ENCODE data around the gene TUBB8B.
A peak's percentile ranks its signal among the peaks of the same experiment; 100 is the strongest.
"Not testable (repeated sequence)": the region's sequence is repeated elsewhere in the genome, so short reads cannot be mapped to it uniquely, and the experiment has no call there.

The TUBB8B gene

DNA sequence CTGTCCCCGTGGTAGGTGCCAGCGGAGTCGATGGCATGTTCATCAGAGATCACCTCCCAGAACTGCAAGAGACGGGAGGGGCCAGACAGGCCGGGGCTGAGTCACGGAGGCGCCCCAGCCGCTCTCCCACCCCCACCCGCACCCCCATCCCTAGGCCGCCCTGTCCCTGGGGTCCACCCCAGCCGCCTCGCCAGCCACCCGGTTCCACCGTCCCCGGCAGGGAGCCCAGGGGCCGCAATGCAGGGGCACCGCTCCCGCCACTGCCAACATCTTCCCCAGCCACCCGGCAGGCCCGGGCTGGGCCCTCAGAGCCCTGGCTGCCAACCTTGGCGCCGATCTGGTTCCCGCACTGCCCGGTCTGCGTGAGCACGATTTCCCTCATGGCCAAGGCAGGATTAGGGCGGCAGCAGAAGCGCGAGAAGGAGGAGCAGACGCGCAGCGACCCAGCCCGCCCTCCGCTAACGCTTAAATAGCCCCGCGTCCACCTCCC is at the start of gene TUBB8B:
Gene TUBB8B, minus strand, starts transcription at position 440 of the 490 bp plus-strand sequence. Its CDS starts 58 bp downstream, at position 382.
- DNase-seq: not testable (repeated sequence)

DNA sequence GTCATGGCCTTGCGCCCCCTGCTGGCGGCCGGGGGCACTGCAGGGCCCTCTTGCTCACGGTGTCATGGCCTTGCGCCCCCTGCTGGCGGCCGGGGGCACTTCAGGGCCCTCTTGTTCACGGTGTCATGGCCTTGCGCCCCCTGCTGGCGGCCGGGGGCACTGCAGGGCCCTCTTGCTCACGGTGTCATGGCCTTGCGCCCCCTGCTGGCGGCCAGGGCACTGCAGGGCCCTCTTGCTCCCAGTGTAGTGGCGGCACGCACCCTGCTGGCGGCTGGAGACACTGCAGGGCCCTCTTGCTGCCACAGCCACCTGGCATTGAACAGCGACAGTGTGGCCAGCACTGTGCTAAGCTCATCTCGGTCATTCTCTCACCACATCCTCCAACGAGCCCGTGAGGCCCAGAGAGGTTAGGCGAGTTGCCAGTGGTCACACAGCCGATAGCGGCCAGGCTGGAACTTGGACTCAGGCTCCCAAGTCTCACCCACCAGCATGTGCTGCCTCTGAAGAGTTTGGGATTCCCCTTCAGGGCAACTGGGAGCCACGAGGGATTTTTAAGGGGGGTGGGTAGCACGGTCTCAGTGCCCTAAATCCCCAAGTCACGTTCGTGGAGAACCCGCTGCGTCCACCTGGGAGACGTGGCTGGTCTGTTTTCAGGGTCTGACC is 48.0 kb upstream of the TUBB8B start:
- DNase-seq: not testable (repeated sequence)

DNA sequence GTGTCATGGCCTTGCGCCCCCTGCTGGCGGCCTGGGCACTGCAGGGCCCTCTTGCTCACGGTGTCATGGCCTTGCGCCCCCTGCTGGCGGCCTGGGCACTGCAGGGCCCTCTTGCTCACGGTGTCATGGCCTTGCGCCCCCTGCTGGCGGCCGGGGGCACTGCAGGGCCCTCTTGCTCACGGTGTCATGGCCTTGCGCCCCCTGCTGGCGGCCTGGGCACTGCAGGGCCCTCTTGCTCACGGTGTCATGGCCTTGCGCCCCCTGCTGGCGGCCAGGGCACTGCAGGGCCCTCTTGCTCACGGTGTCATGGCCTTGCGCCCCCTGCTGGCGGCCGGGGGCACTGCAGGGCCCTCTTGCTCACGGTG is 47.3 kb upstream of the TUBB8B start:
- not testable (repeated sequence) for DNase-seq

DNA sequence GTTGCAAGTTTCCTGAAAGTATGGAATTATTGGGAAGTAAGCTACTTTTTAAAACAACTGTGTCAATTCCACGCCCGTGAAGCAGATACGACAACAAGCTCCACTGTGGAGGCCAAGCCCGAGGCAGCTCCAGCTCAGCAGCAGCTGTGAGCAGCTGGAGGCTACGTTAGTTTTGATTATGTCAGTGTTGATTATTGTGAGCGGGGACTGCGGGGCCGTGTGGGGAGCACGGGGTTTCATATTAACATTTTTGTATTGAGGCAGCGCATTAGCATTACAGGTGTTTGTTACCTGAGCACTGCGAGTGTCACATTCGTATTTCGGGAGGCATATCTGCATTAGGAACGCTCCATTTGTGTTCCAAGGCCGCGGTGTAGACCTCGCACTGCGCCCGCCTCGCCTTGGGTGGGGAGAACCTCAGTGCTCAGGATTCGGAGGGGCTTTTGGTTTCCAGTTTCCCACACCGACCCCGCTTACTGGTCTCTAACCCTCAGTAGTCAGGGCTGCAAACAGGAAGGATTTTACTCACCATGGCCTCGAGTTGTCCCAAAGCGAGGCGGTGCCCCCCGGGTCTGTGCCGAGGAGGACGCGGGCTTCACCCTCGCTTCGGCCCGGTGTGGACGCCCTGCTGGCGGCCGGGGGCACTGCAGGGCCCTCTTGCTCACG is 46.8 kb upstream of the TUBB8B start:
- DNase-seq: not testable (repeated sequence)

DNA sequence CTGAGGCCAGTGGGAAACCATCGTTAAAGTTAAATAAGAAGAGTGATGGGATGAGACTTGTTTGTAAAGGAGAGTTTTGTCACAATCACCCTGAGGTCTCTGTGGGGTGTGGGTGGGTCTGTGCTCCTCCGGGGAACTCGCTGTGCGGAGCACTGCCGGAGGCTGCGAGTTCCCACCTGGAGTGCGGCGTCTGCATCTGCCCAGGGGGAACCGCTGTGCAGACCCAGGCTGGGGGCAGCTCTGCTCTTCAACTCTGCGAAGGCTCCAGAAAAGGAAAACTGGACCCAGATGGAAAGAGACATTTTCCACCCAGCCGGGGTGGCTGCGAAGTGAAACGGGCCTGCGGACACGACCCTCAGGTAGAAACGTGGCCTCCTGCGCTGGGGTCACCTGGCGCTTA is 46.2 kb upstream of the TUBB8B start:
- not testable (repeated sequence) for DNase-seq

DNA sequence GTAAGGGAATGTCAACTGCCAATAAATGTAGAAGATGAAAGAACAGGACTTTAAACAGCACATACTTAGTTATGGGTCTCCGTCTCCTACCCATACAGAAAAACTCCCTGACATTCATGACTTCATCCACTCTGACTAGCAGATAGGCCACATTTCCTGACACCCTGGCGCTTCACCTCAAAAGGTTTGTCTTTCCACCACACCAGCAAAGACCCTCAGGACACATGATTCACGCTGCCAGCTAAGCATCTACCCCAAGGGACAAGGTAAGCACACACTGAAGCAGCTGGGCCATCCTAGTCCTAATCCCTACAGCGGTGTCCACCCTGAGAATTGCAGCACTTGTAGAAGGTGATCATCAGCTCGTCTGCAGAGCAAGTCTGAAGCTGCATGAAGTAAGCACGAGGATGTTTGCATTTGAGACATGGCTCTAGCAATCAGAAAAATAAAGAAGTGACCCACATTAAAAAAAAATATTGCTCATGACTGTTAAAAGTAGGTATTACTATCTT is 44.5 kb upstream of the TUBB8B start:
- DNase-seq: not testable (repeated sequence)

DNA sequence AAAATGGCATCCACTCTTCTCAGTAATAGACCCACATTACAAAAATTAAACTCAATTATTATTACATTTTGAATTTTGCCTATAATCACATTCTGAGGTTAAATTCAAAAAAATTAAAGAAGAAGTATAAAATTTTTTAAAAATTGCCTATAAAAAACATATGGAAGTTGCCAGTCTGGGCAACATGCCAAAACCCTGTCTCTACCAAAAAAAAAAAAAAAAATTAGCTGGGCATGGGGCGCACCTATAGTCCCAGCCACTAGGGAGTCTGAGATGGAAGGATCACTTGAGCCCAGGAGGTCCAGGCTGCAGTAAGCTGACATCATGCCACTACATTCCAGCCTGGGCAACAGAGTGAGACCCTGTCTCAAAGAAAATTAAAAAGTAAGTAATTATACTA is 42.1 kb upstream of the TUBB8B start:
- DNase-seq: not testable (repeated sequence)

DNA sequence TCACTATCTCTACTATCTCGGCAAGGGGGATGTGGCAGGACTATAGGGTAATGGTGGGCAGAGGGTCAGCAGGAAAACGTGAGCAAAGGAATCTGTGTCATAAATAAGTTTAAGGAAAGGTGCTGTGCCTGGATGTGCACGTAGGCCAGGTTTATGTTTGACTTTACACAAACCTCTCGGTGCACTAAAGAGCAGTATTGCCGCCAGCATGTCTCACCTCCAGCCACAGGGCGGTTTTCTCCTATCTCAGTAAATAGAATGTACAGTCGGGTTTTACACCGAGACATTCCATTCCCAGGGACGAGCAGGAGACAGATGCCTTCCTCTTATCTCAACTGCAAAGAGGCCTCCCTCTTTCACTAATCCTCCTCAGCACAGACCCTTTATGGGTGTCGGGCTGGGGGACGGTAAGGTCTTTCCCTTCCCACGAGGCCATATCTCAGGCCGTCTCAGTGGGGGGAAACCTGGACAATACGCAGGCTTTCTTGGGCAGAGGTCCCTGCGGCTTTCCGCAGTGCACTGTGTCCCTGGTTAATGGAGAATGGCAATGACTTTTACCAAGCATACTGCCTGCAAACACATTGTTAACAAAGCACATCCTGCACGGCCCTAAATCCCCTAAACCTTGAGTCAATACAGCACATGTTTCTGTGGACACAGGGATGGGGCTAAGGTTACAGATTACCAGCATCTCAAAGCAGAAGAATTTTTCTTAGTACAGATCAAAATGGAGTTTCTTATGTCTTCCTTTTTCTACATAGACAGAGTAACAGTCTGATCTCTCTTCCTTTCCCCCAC is 41.2 kb upstream of the TUBB8B start:
- not testable (repeated sequence) for DNase-seq

DNA sequence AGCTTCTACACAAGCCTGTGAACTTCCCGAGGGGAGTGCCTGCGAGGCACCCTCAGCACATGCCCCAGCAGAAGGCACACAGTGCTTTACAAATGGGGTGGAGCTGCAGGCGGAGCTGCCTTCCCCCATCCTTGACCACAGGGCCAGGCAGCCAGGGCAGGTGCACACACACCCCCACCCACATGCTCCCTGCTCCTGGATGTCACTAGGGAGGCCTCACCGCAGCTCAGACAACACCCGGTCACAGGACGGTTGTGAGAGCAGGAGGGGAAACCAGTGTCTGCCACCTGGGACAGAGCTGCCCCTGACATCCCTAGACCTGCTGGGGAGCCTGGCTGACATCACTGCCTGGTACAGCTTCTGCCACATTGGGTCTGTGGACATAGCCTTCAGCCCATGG is 39.7 kb upstream of the TUBB8B start:
- DNase-seq: not testable (repeated sequence)

DNA sequence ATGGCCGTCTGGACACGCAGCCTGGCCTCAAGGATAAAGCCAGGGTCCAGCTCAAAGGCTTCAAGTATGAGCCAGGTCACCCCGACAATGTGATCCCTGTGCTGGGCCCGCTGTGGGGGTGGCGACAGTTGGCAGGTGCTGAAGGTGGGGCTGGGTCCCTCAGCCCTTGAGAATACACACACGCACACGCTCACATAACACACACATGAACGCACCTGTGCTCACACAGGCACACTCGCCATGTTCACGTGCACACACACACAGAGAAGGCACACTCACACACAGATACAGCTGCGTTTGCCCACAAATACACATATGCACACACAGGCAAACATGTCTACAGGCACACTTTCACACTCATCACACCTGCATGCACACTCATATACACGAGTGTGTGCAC is 35.4 kb upstream of the TUBB8B start:
- not testable (repeated sequence) for DNase-seq

DNA sequence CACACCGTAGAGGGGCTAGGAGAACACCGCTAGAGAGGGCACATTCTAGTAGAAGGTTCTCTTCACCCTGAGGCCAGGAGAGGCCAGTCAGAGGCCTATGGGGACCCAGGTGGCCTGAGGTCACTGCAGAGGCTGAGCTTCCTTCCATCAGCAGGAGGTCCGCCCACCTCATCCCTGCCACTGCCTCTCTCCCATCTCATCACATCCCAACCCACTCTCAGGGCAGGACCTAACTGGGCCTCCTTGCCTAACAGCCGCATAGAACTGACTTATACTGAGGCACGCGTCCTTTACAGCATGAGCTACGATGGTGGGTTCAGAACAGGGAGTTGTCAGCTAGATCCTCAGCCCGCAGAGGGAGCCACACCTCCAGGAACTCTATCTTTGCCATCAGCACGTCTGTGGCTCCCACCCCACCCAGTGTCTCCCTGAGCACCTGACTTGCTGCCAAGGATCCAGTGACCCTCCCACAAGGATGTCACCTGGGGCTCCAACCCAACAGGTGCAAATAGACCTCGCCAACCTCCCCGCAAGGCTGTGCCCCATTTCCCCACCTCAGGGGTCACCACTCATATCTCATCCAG is 33.3 kb upstream of the TUBB8B start:
- not testable (repeated sequence) for DNase-seq

DNA sequence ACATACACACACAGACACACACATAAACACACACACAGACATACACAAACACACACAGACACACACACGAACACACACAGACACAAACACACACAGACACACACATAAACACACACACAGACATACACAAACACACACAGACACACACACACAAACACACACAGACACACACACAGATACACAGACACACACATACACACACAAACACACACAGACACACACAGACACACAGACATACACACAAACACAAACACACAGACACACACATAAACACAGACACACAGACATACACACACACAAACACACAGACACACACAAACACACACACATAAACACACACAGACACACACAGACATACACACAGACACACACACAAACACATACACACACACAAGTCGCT is 31.5 kb upstream of the TUBB8B start:
- not testable (repeated sequence) for DNase-seq

DNA sequence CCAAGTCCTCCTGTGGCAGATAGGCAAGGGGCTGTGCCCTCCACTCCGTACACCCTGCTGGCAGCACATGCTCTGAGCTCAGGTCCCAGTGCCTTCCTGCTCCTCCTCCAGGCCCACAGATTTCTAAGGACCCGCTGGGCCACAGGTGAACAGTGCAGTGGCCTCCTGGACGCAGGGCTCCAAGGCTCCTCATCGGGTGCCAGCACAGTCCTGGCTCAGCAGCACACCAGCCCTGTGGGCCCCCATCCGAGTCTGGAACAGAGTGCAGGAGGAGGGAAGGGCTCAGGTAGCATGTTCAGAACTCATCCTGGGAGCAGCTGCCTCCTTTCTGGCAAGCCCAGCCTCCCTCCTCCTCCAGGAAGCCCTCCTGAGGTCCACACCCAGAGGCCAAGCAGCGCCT is 30.8 kb upstream of the TUBB8B start:
- not testable (repeated sequence) for DNase-seq

DNA sequence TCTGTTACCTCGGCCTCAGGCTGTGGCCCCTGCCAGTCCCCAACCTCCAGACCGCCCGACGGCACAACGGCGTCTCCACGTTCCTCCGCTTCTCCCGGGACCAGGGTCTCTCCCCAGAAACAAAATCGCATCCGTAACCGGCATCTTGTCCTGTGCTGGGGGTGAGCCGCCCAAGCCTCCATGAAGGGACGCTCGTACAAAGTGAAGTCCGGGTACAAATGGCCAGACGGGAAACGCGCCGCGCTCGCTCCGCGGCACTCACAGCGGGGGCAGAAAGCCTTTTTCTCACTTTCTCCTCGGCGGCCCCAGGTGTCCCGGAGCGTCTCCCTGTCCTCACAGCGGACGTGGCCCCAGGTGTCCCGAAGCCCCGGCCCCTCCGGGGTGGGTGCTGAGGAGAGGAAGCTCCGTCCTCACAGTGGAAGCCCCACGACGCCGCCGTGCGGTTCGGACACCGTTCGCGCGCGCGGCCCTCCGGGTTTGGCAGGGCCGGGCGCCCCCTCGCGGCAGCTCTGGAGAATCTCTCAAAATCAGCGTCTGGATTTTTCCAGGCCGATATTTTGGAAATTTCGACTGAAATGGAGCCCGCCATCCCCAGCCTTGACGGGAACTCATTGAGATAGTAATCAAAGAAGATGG is 26.2 kb upstream of the TUBB8B start:
- not testable (repeated sequence) for DNase-seq

DNA sequence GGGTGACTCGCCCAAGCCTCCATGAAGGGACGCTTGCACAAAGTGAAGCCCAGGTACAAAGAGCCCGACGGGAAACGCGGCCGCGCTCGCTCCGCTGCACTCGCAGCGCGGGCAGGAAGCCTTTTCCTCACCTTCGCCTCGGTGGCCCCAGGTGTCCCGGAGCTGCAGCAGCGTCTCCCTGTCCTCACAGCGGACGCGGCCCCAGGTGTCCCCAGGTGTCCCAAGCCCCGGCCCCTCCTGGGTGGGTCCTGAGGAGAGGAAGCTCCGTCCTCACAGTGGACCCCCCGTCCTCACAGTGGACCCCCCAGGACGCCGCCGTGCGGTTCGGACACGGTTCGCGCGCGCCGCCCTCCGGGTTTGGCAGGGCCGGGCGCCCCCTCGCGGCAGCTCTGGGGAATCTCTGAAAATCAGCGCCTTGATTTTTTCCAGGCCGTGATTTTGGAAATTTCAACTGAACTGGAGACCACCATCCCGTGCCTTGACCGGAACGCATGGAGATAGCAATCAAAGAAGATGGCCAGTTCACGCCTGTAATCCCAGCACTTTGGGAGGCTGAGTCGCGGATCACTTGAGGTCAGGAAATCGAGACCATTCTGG is 23.9 kb upstream of the TUBB8B start:
- DNase-seq: not testable (repeated sequence)

DNA sequence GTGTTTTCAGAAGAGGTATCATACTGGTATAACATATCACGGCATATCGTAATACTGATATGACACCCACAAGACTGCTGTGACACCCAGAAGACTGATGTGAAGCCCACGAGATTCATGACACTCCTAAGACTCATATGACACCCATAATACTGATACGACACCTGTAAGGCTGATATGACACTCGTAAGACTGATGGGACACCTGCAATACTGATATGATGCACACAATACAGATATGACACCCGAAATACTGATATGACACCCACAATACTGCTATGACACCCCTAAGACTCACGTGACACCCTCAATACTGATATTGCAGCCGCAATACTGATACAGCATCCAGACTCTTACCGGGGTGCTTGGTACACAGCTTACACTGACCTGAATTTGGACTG is 18.3 kb upstream of the TUBB8B start:
- not testable (repeated sequence) for DNase-seq

DNA sequence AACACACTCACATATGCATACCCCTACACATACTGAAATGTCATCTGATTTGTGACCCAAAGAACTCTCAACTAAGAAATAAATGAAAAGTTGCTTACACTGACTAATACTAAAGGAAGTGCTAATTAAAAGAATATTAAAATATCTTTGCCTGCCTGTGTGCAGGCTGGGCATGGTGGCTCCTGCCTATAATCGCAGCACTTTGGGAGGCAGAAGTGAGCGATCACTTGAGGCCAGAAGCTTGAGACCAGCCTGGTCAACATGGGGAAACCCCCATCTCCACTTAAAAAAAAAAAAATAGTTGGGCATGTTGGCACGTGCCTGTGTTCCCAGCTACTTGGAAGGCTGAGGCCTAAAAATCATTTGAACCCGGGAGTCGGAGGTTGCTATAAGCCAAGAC is 14.9 kb upstream of the TUBB8B start:
- DNase-seq: not testable (repeated sequence)

DNA sequence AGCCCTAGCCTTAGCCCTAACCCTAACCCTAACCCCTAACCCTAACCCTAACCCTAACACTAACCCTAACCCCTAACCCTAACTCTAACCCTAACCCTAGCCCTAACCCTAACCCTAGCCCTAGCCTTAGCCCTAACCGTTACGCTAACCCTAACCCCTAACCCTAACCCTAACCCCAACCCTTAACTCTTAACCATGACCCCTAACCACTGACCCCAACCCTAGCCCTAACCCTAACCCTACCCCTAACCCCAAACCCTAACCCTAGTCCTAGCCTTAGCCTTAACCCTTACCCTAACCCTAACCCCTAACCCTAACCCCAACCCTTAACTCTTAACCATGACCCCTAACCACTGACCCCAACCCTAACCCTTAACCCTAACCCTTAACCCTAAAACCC is 14.2 kb upstream of the TUBB8B start:
- peak in 1 of 2 donors; percentile 14 for DNase-seq

DNA sequence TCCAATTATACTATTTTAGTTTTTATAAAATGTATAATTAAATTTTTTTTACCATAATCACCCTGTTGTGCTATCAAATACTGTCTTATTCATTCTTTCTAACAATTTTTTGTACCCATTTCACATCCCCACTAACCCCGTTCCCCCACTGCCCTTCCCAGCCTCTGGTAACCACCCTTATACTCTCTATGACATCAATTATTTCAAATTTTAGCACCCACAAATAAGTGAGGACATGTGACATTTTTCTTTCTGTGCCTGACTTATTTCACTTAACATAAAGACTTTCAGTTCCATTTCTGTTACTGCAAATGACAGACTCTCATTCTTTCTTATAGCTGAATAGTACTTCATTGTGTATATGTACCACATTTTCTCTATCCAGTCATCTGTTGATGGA is 5.0 kb upstream of the TUBB8B start:
- DNase-seq: not testable (repeated sequence)

DNA sequence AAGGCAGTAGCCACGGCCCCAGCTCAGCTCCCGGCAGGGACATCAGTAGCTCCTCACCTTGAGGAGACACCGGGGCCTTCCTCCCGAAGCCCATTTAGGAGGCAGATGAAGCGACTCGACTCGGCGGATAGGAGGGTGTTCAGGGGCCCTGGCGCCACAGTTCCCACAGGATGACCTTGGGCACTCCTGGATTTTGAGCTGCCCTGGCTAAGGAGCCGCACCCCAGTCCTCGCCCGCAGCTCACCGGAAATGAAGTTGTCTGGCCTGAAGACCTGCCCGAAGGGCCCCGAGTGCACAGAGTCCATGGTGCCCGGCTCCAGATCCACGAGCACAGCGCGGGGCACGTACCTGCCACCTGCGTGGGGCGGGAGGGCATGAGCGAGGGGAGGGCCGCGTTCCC is 719 bp downstream of the TUBB8B start:
- not testable (repeated sequence) for DNase-seq

DNA sequence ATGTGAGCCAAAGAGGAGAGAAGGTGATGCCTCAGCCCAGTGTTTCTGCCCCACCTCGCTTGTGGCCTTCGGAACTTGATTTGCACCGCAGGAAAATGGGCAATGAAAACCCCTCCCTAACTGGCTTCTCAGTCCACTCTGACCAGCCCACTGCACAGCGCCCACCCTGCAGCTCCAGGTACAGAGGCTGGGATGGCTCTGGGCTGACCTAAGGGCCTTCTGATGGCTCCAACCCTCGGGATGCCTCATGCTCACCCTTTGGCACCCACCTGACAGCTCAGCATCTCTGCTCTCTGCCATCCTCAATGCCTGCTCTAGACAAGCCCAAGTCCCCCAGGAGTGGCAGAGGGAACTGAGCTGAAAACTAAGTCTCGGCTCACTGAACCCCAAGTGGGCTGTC is 36.2 kb downstream of the TUBB8B start:
- DNase-seq: not testable (repeated sequence)

DNA sequence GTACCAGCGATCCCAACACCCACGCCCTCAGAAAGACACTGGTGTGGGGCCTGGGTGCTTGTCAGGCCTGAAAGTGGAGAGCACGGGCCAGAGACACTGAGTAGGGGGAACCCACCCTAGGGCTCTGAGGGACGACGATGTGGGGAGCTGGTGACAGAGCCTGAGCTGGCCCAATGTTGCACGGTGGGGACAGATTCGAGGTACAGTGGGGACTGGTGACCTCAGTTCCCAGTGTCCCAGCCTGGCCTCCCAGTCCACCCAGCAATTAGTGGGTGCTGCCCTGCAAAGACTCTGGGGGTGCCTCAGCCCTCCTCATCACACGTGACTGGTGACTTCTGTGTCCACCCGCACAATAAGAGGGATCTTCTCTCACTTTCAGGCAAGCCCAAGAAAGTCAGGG is 36.6 kb downstream of the TUBB8B start:
- DNase-seq: not testable (repeated sequence)
